Measurements from ENCODE around the gene IFIH1.

Gene IFIH1

GRCh38 chr2:162318328-162319180 is at the start of gene IFIH1:
Gene IFIH1, minus strand, starts transcription at chr2:162318684. Its CDS starts 377 bp downstream, at chr2:162318307.
- DNase-seq (ENCODE audit: low read depth in 2 of 2), result peak; percentile 56 to 63

- DNase-seq (ENCODE audit: low read depth in 2 of 2), result no peak
Measured at GRCh38 chr2:162365392-162365791, 46.9 kb upstream of the IFIH1 start.

- DNase-seq (ENCODE audit: low read depth in 2 of 2), result no peak
Measured at GRCh38 chr2:162344617-162344950, 26.1 kb upstream of the IFIH1 start.

- peak; percentile 95 to 96 for DNase-seq (ENCODE audit: low read depth in 2 of 2)
Measured at GRCh38 chr2:162343824-162344616, 25.5 kb upstream of the IFIH1 start, which contains the start of gene GCA. Gene GCA, plus strand, starts transcription at chr2:162344132. Its CDS starts 117 bp downstream, at chr2:162344249.

- DNase-seq (ENCODE audit: low read depth in 2 of 2), result no peak
Measured at GRCh38 chr2:162343492-162343823, 25.0 kb upstream of the IFIH1 start.

GRCh38 chr2:162342841-162343240 is 24.4 kb upstream of the IFIH1 start:
- DNase-seq (ENCODE audit: low read depth in 2 of 2), result no peak

GRCh38 chr2:162342321-162342720 is 23.8 kb upstream of the IFIH1 start:
- no peak for DNase-seq (ENCODE audit: low read depth in 2 of 2)

- DNase-seq (ENCODE audit: low read depth in 2 of 2), result no peak
Measured at GRCh38 chr2:162340822-162341221, 22.3 kb upstream of the IFIH1 start.

GRCh38 chr2:162337868-162338267 is 19.4 kb upstream of the IFIH1 start:
- no peak for DNase-seq (ENCODE audit: low read depth in 2 of 2)

GRCh38 chr2:162333968-162334367 is 15.5 kb upstream of the IFIH1 start:
- no peak for DNase-seq (ENCODE audit: low read depth in 2 of 2)

GRCh38 chr2:162330881-162331280 is 12.4 kb upstream of the IFIH1 start:
- DNase-seq (ENCODE audit: low read depth in 2 of 2), result no peak

GRCh38 chr2:162328424-162329157 is 10.1 kb upstream of the IFIH1 start:
- DNase-seq (ENCODE audit: low read depth in 2 of 2), result no peak

- DNase-seq (ENCODE audit: low read depth in 2 of 2), result no peak
Measured at GRCh38 chr2:162327806-162328205, 9.3 kb upstream of the IFIH1 start.

- DNase-seq (ENCODE audit: low read depth in 2 of 2), result no peak
Measured at GRCh38 chr2:162327134-162327769, 8.8 kb upstream of the IFIH1 start.

- DNase-seq (ENCODE audit: low read depth in 2 of 2), result no peak
Measured at GRCh38 chr2:162324953-162325352, 6.5 kb upstream of the IFIH1 start.

- no peak for DNase-seq (ENCODE audit: low read depth in 2 of 2)
Measured at GRCh38 chr2:162320864-162321517, 2.5 kb upstream of the IFIH1 start.

- no peak for DNase-seq (ENCODE audit: low read depth in 2 of 2)
Measured at GRCh38 chr2:162317861-162318327, 590 bp downstream of the IFIH1 start.

- no peak for DNase-seq (ENCODE audit: low read depth in 2 of 2)
Measured at GRCh38 chr2:162317058-162317742, 1.3 kb downstream of the IFIH1 start.

GRCh38 chr2:162316590-162316989 is 1.9 kb downstream of the IFIH1 start:
- no peak for DNase-seq (ENCODE audit: low read depth in 2 of 2)

GRCh38 chr2:162315938-162316337 is 2.5 kb downstream of the IFIH1 start:
- DNase-seq (ENCODE audit: low read depth in 2 of 2), result no peak

- DNase-seq (ENCODE audit: low read depth in 2 of 2), result no peak
Measured at GRCh38 chr2:162312853-162313252, 5.6 kb downstream of the IFIH1 start.
